Prostate gland (tissue), 2 donors: Measurements from ENCODE around the gene ARF4. TPM values are rescaled to one million over a fixed set of nuclear protein-coding genes. Genes with fewer than 3 reads are reported as not detected.
A peak's percentile ranks its signal among the peaks of the same experiment; 100 is the strongest.

Source experiments
- DNase-seq: peaks from one replicate; pipeline ENCODE4 v3.0.0-alpha.2; 2019; ENCODE audit warnings: low spot score
- H3K27ac ChIP-seq, 2 donors: fragments of 200-600 bp; sonication (generic); 2 replicates each; pipeline ENCODE4 v1.5.1; 2017 to 2019
- H3K27me3 ChIP-seq: fragments of 200-600 bp; sonication (generic); replicated peaks from 2 replicates; pipeline ENCODE4 v1.5.1; 2019; ENCODE audit not compliant: insufficient read depth
- H3K36me3 ChIP-seq, 2 donors: fragments of 200-600 bp; sonication (generic); 1 replicate in 1 of 2; 2 replicates in 1 of 2; pipeline versions ENCODE4 v1.5.1 to v1.8.1; 2017 to 2019
- H3K4me1 ChIP-seq: fragments of 200-600 bp; sonication (generic); replicated peaks from 2 replicates; pipeline ENCODE4 v1.5.1; 2019
- H3K4me3 ChIP-seq, 2 donors: fragments of 200-600 bp; sonication (generic); 2 replicates each; pipeline ENCODE4 v1.5.1; 2017 to 2019
- H3K9me3 ChIP-seq: fragments of 200-600 bp; sonication (generic); 2 replicates; pipeline ENCODE4 v1.5.1; 2017
- CTCF ChIP-seq, 4 experiments: fragments of 200-600 bp in 2 of 4; fragments of 450-650 bp in 2 of 4; sonication (generic) in 2 of 4; IDR thresholded peaks; 1 replicate in 3 of 4; 2 replicates in 1 of 4; pipeline ENCODE4 v1.5.1; 2016 to 2019; ENCODE audit warnings: antibody characterized with exemption in 4 of 4, mild to moderate bottlenecking in 2 of 4, moderate library complexity in 2 of 4
- POLR2A ChIP-seq: fragments of 450-650 bp; IDR thresholded peaks from one replicate; pipeline ENCODE4 v1.6.1; 2016; ENCODE audit warnings: antibody characterized with exemption, mild to moderate bottlenecking
- POLR2AphosphoS5 ChIP-seq: sonication (generic); formaldehyde crosslinking; IDR thresholded peaks from one replicate; pipeline ENCODE4 v1.6.1; 2017; ENCODE audit warnings: antibody characterized with exemption
- WGBS: methylation state at CpG from one replicate; pipeline ENCODE4 v1.1.5; 2018; 5-methylcytosine and 5-hydroxymethylcytosine counted together
- intact Hi-C: fragments of 100-400 bp; cut with DNase I; formaldehyde crosslinking; loops from one replicate; pipeline ENCODE4 v1.14.2; 2022
- total RNA-seq, 2 donors: library from RNA; depleted of rRNA; stranded (reverse); fragments of >200 nt; gene quantifications; one replicate each; pipeline ENCODE4 v1.1.0, GENCODE V29; 2016

The ARF4 gene
- total RNA-seq, 2 donors from 2014 or later = 145 to 163 TPM

GRCh38 chr3:57583544-57583943 lies 13.6 kb downstream of the ARF4 start:
- no peak overlapping the region for H3K4me3 ChIP-seq
- H3K4me1 ChIP-seq = no peaks in the 10 kb centered on the region
- intact Hi-C loops = no loop called here
- 86% methylated on average over 2 of the region's 2 CpGs for WGBS
- no peaks in the 10 kb centered on the region for H3K27me3 ChIP-seq
- H3K36me3 ChIP-seq = no peaks in the 10 kb centered on the region
- no peak overlapping the region for H3K27ac ChIP-seq
- TF ChIP-seq POLR2A (no peak), CTCF (IDR thresholded peaks at IDR 0.05) (no peak), POLR2AphosphoS5 (no peak)
- no peak for DNase-seq
- H3K9me3 ChIP-seq = no peaks in the 10 kb centered on the region

GRCh38 chr3:57582474-57583168 lies 14.5 kb downstream of the ARF4 start:
- WGBS = 82% methylated on average over 7 of the region's 7 CpGs
- H3K4me1 ChIP-seq = no peaks in the 10 kb centered on the region
- no peaks in the 10 kb centered on the region for H3K27me3 ChIP-seq
- H3K36me3 ChIP-seq = no peaks in the 10 kb centered on the region
- no peaks in the 10 kb centered on the region for H3K9me3 ChIP-seq
- intact Hi-C loops = no loop called here
- no peak overlapping the region for H3K4me3 ChIP-seq
- H3K27ac ChIP-seq = no peak overlapping the region
- TF ChIP-seq POLR2A (no peak), CTCF (IDR thresholded peaks at IDR 0.05) (peak in 1 of 4 experiments; percentile 25), POLR2AphosphoS5 (no peak)
- DNase-seq = no peak

- H3K36me3 ChIP-seq = peaks cover 0 to 4% of the 10 kb centered on the region in 2 donors
- no peak for TF ChIP-seq POLR2A
- H3K27ac ChIP-seq = no peak overlapping the region
- H3K4me1 ChIP-seq = no peaks in the 10 kb centered on the region
- WGBS = 86% methylated on average over 9 of the region's 9 CpGs
- DNase-seq = no peak
- H3K4me3 ChIP-seq = no peak overlapping the region
- H3K9me3 ChIP-seq = no peaks in the 10 kb centered on the region
- no peaks in the 10 kb centered on the region for H3K27me3 ChIP-seq
- intact Hi-C loops = no loop called here
Measured at GRCh38 chr3:57577801-57578200, 19.3 kb downstream of the ARF4 start.

- Histone ChIP-seq H3K36me3 (peaks cover 0 to 4% of the 10 kb centered on the region in 2 donors), H3K27me3 (no peaks in the 10 kb centered on the region), H3K4me3 (no peak overlapping the region), H3K4me1 (no peaks in the 10 kb centered on the region), H3K9me3 (no peaks in the 10 kb centered on the region), H3K27ac (no peak overlapping the region)
- WGBS = 68% methylated on average over 3 of the region's 3 CpGs
- no peak for DNase-seq
- no peak for TF ChIP-seq CTCF (IDR thresholded peaks at IDR 0.05)
- no peak for TF ChIP-seq POLR2AphosphoS5
- intact Hi-C loops = no loop called here
Measured at GRCh38 chr3:57575966-57576626, 21.0 kb downstream of the ARF4 start.

GRCh38 chr3:57572096-57572495 lies 25.0 kb downstream of the ARF4 start:
- Histone ChIP-seq H3K4me3 (no peak overlapping the region), H3K27ac (no peak overlapping the region), H3K36me3 (peaks cover 0 to 4% of the 10 kb centered on the region in 2 donors), H3K4me1 (no peaks in the 10 kb centered on the region), H3K27me3 (no peaks in the 10 kb centered on the region), H3K9me3 (no peaks in the 10 kb centered on the region)
- 70% methylated on average over 3 of the region's 3 CpGs for WGBS
- intact Hi-C loops = no loop called here
- DNase-seq = no peak
- TF ChIP-seq POLR2A (no peak), POLR2AphosphoS5 (no peak), CTCF (IDR thresholded peaks at IDR 0.05) (no peak)
